ENCODE results near the gene SNX6.

DNA sequence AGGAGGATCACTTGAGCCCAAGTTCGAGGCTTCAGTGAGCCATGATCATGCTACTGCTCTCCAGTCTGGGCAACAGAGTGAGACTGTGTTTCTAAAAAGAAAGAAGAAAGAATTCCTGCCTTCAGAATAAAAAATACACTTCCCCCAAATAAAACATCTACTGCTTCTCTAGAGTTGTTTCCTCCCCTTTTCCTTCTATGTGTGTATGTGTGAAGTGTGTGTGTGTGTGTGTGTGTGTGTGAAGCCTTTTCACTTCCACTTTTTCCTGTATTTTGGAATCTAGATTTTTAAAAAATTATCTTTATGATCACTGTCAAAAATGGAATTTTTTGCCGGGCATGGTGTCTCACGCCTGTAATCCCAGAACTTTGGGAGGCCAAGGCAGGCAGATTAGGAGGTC is 12.6 kb upstream of the SNX6 start:
- TF ChIP-seq CTCF (IDR thresholded peaks at IDR 0.05), result no peak
- TF ChIP-seq POLR2A (IDR thresholded peaks at IDR 0.05), result no peak

All from ovary (tissue), 3 donors.